Left cardiac atrium (tissue), 4 donors: ENCODE data around the gene PLXNA4. TPM values are rescaled to one million over a fixed set of nuclear protein-coding genes. Genes with fewer than 3 reads are reported as not detected.

Experiments
- ATAC-seq, 2 donors: fragments of 200-7000 bp; cut with Tn5 transposase; one replicate each; pipeline ENCODE4 v1.9.1; 2020; ENCODE audit warnings: mild to moderate bottlenecking in 2 of 2, moderate library complexity in 2 of 2
- DNase-seq: peaks from one replicate; pipeline ENCODE4 v3.0.0-alpha.2; 2020
- intact Hi-C, 2 donors: fragments of 100-400 bp; cut with DNase I; formaldehyde crosslinking; loops; one replicate each; pipeline versions ENCODE4 v1.14.1 to v1.15.1; 2022 to 2023
- total RNA-seq, 2 donors: library from RNA; stranded (reverse); fragmentation: NEBNext Ultra II Directional; extraction: Animal tissue kit (Norgen Biotek cat#: 25700); gene quantifications; one replicate each; pipeline ENCODE4 v1.2.1, GENCODE V29; 2021
- donor health status: DM: no; HTN: yes; CAD: no.
- donor health status: DM: no; HTN: yes; CAD: no; lungs with severe emphysema.
- donor health status: DM: yes; HTN: yes; CAD: no.
- donor health status: Dilated cardiomyopathy.

Gene PLXNA4
- total RNA-seq, 2 donors from 2014 or later: 23.3 to 30.1 TPM

DNA sequence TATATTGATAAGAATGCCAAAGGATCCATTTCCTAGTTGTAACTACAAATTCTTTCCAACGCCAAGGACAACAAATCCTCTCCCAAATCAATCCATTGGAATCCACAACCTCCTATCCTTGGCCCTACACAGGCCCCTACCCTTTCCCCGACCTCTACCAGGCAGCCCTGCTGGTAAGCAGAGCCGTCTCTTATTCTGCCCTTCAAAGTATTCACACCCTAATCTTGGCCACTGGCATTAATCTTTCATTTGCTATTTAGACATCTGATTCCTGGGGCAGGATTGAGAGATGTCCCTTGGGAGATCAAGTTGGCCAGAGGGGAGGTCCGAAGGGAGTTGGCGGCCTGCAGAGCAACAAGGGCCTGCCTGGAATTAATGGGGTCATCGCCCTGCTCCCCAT, 161.4 kb downstream of the PLXNA4 start:
- intact Hi-C loops: loop anchor here in 1 of 2 donors (10.0 kb wide), 1 partner anchor 60 kb away; no protein-coding TSS in a partner anchor
- no peak for ATAC-seq
- DNase-seq: no peak

DNA sequence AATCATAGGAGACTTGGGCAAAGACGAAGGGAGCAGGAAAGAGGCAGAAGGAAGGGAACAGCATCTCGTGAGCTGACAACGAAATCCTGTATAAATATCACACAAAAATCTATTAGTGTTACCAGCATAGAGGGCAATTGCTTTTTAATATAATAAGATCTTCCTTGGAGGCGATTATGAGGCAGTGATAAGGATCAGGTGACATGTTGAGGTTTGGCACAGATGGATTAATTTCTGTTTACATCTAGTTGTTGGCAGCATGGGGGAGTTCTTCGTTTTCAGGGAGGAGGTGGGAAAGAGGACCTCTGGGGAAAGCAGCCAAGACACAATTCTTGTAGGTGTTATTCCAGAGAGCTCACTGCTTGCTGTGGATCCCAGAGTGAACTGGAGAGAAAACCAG, 163.8 kb downstream of the PLXNA4 start:
- no peak for DNase-seq
- intact Hi-C loops: loop anchor here in 1 of 2 donors (10.0 kb wide), 1 partner anchor 62 kb away; no protein-coding TSS in a partner anchor

DNA sequence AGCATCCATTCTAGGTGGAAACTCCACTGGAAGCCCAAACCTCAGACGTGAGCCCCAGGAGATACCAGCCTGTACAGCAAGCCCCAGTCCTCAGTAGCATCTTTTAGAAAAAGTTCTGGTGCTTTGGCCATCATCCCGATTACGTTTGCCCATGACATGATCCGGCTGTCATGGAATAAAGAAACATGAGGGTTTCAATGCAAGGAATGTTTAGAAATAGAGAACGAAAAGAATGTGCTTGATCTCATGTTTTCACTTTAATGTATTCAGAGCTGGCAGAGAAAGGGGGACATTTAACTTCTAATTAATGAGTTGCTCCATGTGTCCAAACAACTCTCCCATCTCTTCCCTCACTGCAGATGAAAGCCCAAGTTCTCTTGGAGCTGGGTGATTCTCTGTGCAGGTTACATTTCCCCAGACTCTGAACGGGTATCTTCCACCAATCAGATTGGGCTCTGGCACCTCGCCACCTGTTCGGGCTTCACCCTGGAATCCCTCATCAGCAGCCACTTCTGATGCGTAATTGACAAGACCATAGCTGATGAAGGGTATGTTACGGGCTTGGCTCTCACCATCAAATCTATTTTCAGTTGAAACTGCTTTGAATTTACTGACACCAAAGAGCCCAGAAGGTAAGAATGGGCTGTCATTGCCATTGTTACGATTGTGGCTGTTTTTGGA, 165.3 kb downstream of the PLXNA4 start:
- DNase-seq: peak; percentile 71
- ATAC-seq: peak; percentile 25 to 45
- intact Hi-C loops: loop anchor here in 1 of 2 donors (10.0 kb wide), 1 partner anchor 64 kb away; no protein-coding TSS in a partner anchor

More for the DNA sequence above, 163.8 kb downstream of the PLXNA4 start:
- ATAC-seq: no peak

- DNase-seq: peak; percentile 60
- intact Hi-C loops: loop anchor here in 1 of 2 donors (10.0 kb wide), 1 partner anchor 64 kb away; no protein-coding TSS in a partner anchor
- peak; percentile 93 for ATAC-seq
Measured at GRCh38 chr7:132410385-132410784, 165.9 kb downstream of the PLXNA4 start.

- intact Hi-C loops: loop anchor here in 1 of 2 donors (10.0 kb wide), 1 partner anchor 167 kb away; the partner anchor contains the start of gene PLXNA4
- no peak for ATAC-seq
- DNase-seq: no peak
Measured at GRCh38 chr7:132407764-132408163, 168.5 kb downstream of the PLXNA4 start.

DNA sequence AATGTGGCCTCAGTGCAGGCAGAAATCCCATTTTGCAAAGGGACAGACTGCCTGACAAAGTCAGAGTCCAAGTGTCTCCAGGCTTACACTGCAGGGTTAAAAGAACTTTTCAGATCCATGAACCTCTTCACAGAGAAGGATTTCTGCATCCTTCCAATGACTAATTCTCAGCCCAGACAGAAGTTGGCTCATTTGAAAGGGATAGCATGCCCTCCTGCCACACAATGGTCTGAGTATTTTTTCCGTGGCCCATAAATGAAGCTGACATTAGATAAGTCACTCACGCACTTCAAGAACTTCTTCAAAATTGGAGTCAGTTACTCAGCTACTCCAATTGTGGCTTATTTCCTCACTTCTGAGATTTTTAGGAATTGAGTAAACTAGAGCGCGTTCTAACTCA, 170.2 kb downstream of the PLXNA4 start:
- intact Hi-C loops: loop anchor here in 1 of 2 donors (10.0 kb wide), 1 partner anchor 169 kb away; the partner anchor contains the start of gene PLXNA4
- ATAC-seq (no peak), DNase-seq (no peak)

GRCh38 chr7:132404261-132404660, 172.0 kb downstream of the PLXNA4 start:
- DNase-seq (no peak), ATAC-seq (no peak)
- intact Hi-C loops: loop anchor here in 1 of 2 donors (5.0 to 10.0 kb wide), 2 partner anchors 77 to 171 kb away; partner anchors contain the start of gene PLXNA4

- ATAC-seq (peak in 1 of 2 donors; percentile 25), DNase-seq (no peak)
- intact Hi-C loops: loop anchor here in 1 of 2 donors (5.0 to 10.0 kb wide), 2 partner anchors 76 to 171 kb away; partner anchors contain the start of gene PLXNA4
Measured at GRCh38 chr7:132403465-132404110, 172.7 kb downstream of the PLXNA4 start.

- ATAC-seq (peak; percentile 75 to 92), DNase-seq (peak; percentile 73)
- intact Hi-C loops: loop anchor here in 1 of 2 donors (5.0 to 10.0 kb wide), 2 partner anchors 75 to 172 kb away; partner anchors contain the start of gene PLXNA4
Measured at GRCh38 chr7:132402751-132403245, 173.5 kb downstream of the PLXNA4 start.

- ATAC-seq: peak in 1 of 2 donors; percentile 20
Measured at GRCh38 chr7:132402096-132402495, 174.2 kb downstream of the PLXNA4 start.

DNA sequence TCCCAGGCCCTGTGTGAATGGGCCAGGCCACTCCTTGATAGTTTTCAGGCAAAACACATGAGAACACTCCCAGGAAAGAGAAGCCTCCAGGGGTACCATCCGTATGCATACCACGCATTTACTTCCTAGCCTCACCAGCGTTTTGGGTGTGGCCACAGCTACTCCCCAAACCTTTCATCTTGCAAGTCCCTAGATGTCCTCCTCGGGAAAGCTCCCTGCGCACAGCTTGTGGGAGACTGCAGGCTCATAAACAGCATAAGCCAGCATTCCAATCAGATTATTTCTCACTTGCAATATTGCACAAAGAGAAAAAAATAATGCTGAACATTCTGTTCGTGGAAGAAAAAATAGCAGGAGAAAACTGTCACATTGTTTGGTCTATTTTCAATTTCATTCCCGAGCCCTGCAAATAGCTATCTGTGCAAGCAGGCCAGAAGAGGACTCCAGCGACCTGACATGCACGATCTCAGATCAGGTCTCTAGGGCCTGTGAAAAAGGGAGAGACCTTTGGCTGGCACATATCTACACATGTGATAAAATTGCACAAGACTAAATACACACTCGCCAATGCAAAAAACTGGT, 175.6 kb downstream of the PLXNA4 start:
- DNase-seq (no peak), ATAC-seq (peak in 1 of 2 donors; percentile 47)
- intact Hi-C loops: loop anchor here in 1 of 2 donors (5.0 to 10.0 kb wide), 2 partner anchors 73 to 174 kb away; partner anchors contain the start of gene PLXNA4

More at GRCh38 chr7:132402096-132402495, 174.2 kb downstream of the PLXNA4 start:
- intact Hi-C loops: loop anchor here in 1 of 2 donors (5.0 to 10.0 kb wide), 2 partner anchors 75 to 173 kb away; partner anchors contain the start of gene PLXNA4
- DNase-seq: no peak

DNA sequence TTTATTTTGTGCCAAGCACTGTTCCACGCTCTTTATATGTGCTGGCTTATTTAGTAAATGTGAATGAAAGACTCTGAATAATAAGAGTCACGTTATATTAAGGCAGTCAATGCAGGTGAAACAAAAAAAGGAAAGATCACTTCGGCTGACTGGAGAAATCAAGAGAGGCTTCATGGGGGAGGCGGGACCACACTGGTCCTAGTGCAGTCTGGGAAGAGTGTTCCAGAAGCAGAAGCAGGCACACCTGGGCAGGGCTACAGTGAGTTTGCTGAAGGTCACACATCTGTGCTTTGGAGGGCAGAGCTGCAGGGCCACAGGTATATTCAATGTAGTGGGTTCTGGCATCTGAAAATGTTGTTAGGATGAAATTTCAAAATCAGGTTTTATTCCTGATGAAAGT, 176.9 kb downstream of the PLXNA4 start:
- no peak for DNase-seq
- intact Hi-C loops: no loop called here

GRCh38 chr7:132398253-132398925, 177.9 kb downstream of the PLXNA4 start:
- intact Hi-C loops: no loop called here
- no peak for DNase-seq

More for the DNA sequence above, 176.9 kb downstream of the PLXNA4 start:
- no peak for ATAC-seq

GRCh38 chr7:132397070-132397469, 179.2 kb downstream of the PLXNA4 start:
- ATAC-seq: no peak
- intact Hi-C loops: no loop called here
- DNase-seq: no peak

More at GRCh38 chr7:132398253-132398925, 177.9 kb downstream of the PLXNA4 start:
- no peak for ATAC-seq

GRCh38 chr7:132395361-132395760, 180.9 kb downstream of the PLXNA4 start:
- ATAC-seq: no peak
- intact Hi-C loops: no loop called here
- DNase-seq: no peak

DNA sequence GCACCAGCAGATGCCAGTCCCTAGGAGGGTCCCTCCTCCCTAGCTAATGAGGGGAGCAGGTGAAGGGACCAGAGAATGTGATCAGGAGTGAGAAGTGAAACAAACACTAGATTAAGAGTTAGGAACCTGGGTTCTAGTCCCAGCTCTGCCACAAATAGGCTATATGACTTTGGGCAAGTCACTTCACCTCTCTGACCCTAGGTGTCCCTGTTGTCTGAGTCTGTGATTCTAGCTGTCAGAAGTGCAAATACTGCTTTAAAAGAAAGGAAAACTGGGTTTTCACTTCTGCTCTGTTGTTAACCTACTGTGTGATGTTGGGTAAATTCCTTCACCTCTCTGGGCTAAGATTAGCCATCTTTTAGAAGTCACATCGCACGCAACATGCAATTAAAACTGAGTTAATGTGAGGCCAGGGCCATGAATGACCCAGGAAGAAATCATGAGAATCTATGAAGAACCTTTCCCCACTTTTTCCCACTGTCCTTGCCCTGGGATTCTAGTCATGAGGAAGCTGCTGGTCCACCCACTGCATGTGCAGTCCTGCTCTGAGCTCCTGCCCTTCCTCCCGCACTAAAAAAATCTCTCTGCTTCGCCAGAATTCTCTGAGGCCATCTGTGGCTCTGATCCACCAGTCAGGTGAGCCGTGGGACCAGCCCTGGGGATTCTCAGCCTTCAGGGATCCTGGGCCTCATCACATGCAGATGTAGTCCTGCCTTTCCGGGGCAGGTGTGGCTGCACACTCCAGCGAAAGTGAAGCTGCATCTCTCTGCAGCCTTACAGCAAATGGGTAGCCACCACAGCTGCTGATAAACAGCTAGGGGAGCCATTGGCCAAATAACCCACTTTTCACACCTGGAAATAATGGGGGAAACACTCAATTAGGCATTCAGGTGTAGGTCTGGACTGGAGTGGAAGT, 181.7 kb downstream of the PLXNA4 start:
- ATAC-seq (peak in 1 of 2 donors; percentile 4), DNase-seq (no peak)
- intact Hi-C loops: no loop called here

GRCh38 chr7:132393789-132394261, 182.4 kb downstream of the PLXNA4 start:
- intact Hi-C loops: no loop called here
- ATAC-seq: peak; percentile 78 to 80
- DNase-seq: peak; percentile 61
